NCI-H2081 treated with DMSO at 0.1 percent for 48 hours (cell line): ENCODE results near the gene PKDREJ.
"Not testable (repeated sequence)": the region's sequence is repeated elsewhere in the genome, so short reads cannot be mapped to it uniquely, and the experiment has no call there.

Source experiments
- DNase-seq: peaks from one replicate; lab custom pipeline; 2025; lab: John Stamatoyannopoulos, UW

The PKDREJ gene

GRCh38 chr22:46263216-46263590 lies at the start of gene PKDREJ:
PKDREJ (minus strand) TSS chr22:46263343; CDS start chr22:46263322, 21 bp downstream.
- no peak for DNase-seq

GRCh38 chr22:46312848-46313247 lies 49.7 kb upstream of the PKDREJ start:
- not testable (repeated sequence) for DNase-seq

- no peak for DNase-seq
Measured at GRCh38 chr22:46312056-46312455, 48.9 kb upstream of the PKDREJ start.

GRCh38 chr22:46309526-46310085 lies 46.5 kb upstream of the PKDREJ start:
- DNase-seq = no peak

GRCh38 chr22:46308283-46308988 lies 45.3 kb upstream of the PKDREJ start:
- no peak for DNase-seq

GRCh38 chr22:46303347-46303965 lies 40.3 kb upstream of the PKDREJ start:
- no peak for DNase-seq

DNA sequence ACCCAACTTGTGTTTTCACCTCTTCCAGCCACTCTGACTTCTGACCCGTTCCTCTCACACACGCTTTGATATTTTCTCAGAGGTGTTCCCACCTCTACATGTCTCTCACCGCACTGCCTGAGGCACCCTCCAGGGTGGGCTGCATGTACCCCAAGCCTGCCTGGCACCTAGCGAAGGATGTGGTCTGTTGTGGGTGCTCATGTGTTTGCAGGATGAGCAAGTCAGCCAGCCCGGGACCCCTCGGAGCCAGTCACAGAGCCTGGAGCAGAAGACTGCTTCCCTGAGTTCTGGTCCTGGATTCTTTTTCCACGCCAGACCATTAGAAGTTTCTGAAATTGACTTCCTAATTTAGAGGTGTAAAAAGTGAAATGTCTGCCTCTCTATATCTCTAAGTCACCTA lies 37.3 kb upstream of the PKDREJ start:
- DNase-seq = no peak

GRCh38 chr22:46299101-46299500 lies 36.0 kb upstream of the PKDREJ start:
- DNase-seq = no peak

- DNase-seq = no peak
Measured at GRCh38 chr22:46297151-46297812, 34.1 kb upstream of the PKDREJ start.

DNA sequence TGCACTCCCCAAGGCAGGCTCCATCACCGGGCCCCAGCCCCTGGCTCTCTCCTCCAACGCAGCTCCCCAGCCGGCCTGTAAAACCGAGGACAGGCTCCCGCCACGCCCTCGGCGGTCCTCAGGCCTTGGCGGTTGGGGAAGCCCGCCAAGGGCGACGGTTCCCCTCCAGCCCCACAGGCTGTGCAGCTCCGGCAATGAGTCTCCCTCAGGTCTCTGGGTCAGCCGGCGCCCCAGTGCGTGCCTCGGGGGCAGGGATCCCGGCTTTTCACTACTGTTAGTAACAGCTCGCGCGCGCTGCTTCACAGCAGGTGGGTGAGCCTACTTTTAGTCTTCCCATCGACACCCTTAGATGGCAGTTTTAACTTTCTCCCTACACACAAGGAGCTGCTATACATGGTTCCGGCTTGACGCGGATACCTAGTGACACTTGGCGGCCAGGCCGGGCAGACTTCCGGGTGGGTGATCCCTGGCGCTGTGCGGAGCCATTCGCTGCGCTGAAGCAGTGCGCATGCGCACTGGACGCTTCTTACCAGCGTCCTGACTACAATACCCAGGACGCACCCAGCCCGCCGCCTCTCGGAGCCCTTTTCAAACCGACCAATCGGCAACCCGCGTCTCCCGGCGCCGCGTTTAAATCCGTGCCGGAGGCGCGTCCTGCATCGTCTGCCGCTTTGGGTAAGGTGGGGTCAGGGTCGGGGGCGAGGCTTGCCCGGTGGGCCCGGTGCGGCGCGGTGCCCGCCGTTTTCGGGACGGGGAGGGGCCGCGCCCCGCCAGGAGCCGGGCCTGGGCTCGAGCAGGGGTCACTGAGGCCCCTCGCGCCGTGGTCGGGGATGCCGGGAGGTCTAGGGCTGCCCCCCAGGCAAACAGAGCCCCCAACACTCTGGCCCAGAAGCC lies 33.4 kb upstream of the PKDREJ start, which contains the start of gene GTSE1:
Gene GTSE1 (plus strand): TSS at position 614 of the 894 bp plus-strand sequence. CDS start 531 bp downstream, outside the sequence.
- peak; percentile 72 for DNase-seq

- no peak for DNase-seq
Measured at GRCh38 chr22:46295277-46295971, 32.3 kb upstream of the PKDREJ start.

- DNase-seq = no peak
Measured at GRCh38 chr22:46294784-46295183, 31.6 kb upstream of the PKDREJ start.

GRCh38 chr22:46293577-46294260 lies 30.6 kb upstream of the PKDREJ start:
- no peak for DNase-seq

DNA sequence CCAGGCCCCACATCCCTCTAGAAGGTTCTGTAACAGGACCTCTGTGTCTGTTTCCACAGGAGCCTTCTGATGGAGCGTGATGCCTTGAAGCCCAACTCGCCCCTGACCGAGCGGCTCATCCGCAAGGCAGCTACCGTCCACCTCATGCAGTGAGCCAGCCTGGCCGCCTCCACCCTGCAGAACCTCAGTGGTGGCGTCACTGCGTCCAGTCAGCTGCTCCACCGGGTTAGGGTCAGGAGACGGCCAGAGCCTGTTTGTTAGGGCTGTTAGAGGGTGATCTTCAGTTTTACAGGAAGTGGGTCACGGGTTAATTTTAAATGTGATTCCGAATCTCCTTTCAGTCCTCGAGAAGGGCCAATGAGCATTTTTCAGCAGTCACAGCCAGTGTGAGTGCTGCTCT lies 29.6 kb upstream of the PKDREJ start:
- DNase-seq = no peak

DNA sequence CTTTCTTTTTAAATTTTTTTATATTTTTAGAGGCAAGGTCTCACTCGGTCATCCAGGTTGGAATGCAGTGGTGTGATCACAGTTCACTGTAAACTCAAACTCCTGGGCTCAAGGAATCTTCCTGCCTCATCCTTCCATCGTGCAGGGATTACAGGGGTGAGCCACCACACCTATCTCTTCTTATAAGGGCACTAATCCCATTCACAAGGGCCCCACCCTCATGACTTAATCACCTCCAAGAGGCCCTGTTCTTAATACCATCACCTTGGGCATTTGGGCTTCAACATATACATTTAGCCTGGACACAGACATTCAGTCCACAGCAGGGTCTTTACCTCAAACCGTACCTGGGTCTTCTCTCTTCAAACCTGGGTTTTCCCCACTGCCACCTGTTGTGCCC lies 29.0 kb upstream of the PKDREJ start:
- DNase-seq = no peak

GRCh38 chr22:46290843-46291785 lies 28.0 kb upstream of the PKDREJ start:
- no peak for DNase-seq

DNA sequence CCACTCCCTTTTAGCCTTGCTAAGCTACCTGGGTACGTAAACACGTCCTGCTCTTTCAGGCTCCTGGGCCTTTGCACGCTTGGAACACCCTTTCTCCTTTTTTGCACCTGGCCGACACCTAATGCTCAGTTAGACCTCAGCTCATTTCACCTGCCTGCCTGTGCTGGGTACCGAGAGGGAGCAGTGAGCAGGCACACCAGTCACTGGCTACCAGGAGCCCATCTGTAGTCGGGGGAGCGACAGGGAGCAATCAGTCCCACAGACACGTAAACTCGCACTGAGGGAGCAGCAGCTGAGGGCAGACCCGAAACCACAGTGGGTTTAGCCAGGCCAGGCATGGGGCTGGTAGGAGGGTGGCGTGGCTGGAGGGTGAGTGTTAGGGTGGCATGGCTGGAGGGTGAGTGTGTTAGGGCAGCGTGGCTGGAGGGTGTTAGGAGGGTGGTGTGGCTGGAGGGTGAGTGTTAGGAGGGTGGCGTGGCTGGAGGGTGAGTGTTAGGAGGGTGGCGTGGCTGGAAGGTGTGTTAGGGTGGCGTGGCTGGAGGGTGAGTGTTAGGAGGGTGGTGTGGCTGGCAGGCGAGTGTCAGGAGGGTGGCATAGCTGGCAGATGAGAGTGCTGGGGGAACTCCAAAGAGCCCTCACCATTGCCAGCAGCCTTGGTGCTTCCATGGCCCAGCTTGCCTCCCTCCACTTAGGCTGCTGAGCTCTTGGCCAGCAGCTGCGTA lies 27.1 kb upstream of the PKDREJ start:
- DNase-seq = no peak

- no peak for DNase-seq
Measured at GRCh38 chr22:46289244-46289891, 26.2 kb upstream of the PKDREJ start.
